HepG2 (cell line): Measurements from ENCODE around the gene NSF. TPM values are rescaled to one million over a fixed set of nuclear protein-coding genes. Genes with fewer than 3 reads are reported as not detected.

Experiments
- FOXC1 ChIP-seq: sonication (generic); formaldehyde crosslinking; IDR thresholded peaks from 2 replicates; pipeline ENCODE4 v1.8.0; 2022; ENCODE audit warnings: mild to moderate bottlenecking, missing genetic modification reagents, borderline replicate concordance
- IRF9 ChIP-seq: sonication (generic); formaldehyde crosslinking; IDR thresholded peaks from 2 replicates; pipeline ENCODE4 v1.8.0; 2022; ENCODE audit warnings: missing genetic modification reagents, mild to moderate bottlenecking, borderline replicate concordance
- MTF2 ChIP-seq: sonication (generic); formaldehyde crosslinking; IDR thresholded peaks from 2 replicates; pipeline ENCODE4 v1.5.0; 2020; ENCODE audit warnings: missing genetic modification reagents, borderline replicate concordance
- NFKBIZ ChIP-seq: IDR thresholded peaks from 2 replicates; pipeline ENCODE4 v1.6.1; 2018; ENCODE audit warnings: missing genetic modification reagents, missing compliant biosample characterization
- NRL ChIP-seq: sonication (generic); formaldehyde crosslinking; IDR thresholded peaks from 2 replicates; pipeline ENCODE4 v1.5.0; 2020; ENCODE audit warnings: missing genetic modification reagents, mild to moderate bottlenecking, moderate library complexity, borderline replicate concordance
- POLR2A ChIP-seq, 2 experiments: IDR thresholded peaks; 2 replicates each; pipeline ENCODE4 v1.6.1; 2011; ENCODE audit warnings: low read depth in 2 of 2, low read length in 2 of 2, mild to moderate bottlenecking in 1 of 2, moderate library complexity in 1 of 2; ENCODE audit not compliant: insufficient read depth in 1 of 2
- SOX13 ChIP-seq, 3 experiments: fragments of 450-650 bp in 1 of 3; sonication (generic) in 1 of 3; formaldehyde crosslinking in 1 of 3; IDR thresholded peaks in 2 of 3; conservative IDR thresholded peaks in 1 of 3; 2 replicates each; pipeline versions ENCODE4 v1.5.0 to v1.6.1; 2016 to 2020; ENCODE audit warnings: antibody characterized with exemption in 1 of 3, mild to moderate bottlenecking in 1 of 3, missing compliant biosample characterization in 1 of 3, missing genetic modification reagents in 1 of 3, moderate library complexity in 1 of 3
- TBX3 ChIP-seq: fragments of 450-650 bp; IDR thresholded peaks from 2 replicates; pipeline ENCODE4 v1.6.1; 2017; ENCODE audit warnings: antibody characterized with exemption, mild to moderate bottlenecking, inconsistent platforms, borderline replicate concordance
- THAP8 ChIP-seq: sonication (generic); formaldehyde crosslinking; IDR thresholded peaks from 2 replicates; pipeline ENCODE4 v1.5.1; 2020; ENCODE audit warnings: missing genetic modification reagents, mild to moderate bottlenecking, borderline replicate concordance
- TSC22D2 ChIP-seq: sonication (generic); formaldehyde crosslinking; IDR thresholded peaks from 2 replicates; pipeline ENCODE4 v1.5.1; 2020; ENCODE audit warnings: missing genetic modification reagents, mild to moderate bottlenecking, borderline replicate concordance
- ZBTB46 ChIP-seq: sonication (generic); formaldehyde crosslinking; IDR thresholded peaks from 2 replicates; pipeline ENCODE4 v1.4.0; 2020; ENCODE audit warnings: mild to moderate bottlenecking, missing genetic modification reagents, borderline replicate concordance
- ZC3H13 ChIP-seq: sonication (generic); formaldehyde crosslinking; IDR thresholded peaks from 2 replicates; pipeline ENCODE4 v1.8.1; 2023; ENCODE audit warnings: mild to moderate bottlenecking, missing genetic modification reagents, moderate library complexity
- ZKSCAN8 ChIP-seq: IDR thresholded peaks from 2 replicates; pipeline ENCODE4 v1.6.1; 2016; ENCODE audit warnings: borderline replicate concordance, missing genetic modification reagents, missing compliant biosample characterization
- ZNF33B ChIP-seq: sonication (generic); formaldehyde crosslinking; IDR thresholded peaks from 2 replicates; pipeline ENCODE4 v1.5.1; 2020; ENCODE audit warnings: mild to moderate bottlenecking, missing genetic modification reagents
- ZNF362 ChIP-seq: sonication (generic); formaldehyde crosslinking; IDR thresholded peaks from 2 replicates; pipeline ENCODE4 v1.4.0; 2020; ENCODE audit warnings: missing genetic modification reagents, mild to moderate bottlenecking, borderline replicate concordance
- ZNF550 ChIP-seq: sonication (generic); formaldehyde crosslinking; IDR thresholded peaks from 2 replicates; pipeline ENCODE4 v1.4.0; 2020; ENCODE audit warnings: mild to moderate bottlenecking, missing genetic modification reagents, borderline replicate concordance
- ZNF644 ChIP-seq: IDR thresholded peaks from 2 replicates; pipeline ENCODE4 v1.6.1; 2016; ENCODE audit warnings: low read depth
- polyA plus RNA-seq, 8 experiments: library from polyadenylated mRNA; depleted of rRNA in 3 of 8; stranded (reverse) in 7 of 8; unstranded in 1 of 8; fragments of >200 nt; fragmentation: Illumina TruSeq in 4 of 8; extraction: Trizol in 4 of 8; gene quantifications; 2 replicates each; pipeline versions ENCODE4 v1.2.1 to v1.2.3, GENCODE V29; 2011 to 2016; ENCODE audit warnings: low read depth in 4 of 8, missing spikeins in 1 of 8, mixed read lengths in 1 of 8; ENCODE audit not compliant: insufficient read depth in 1 of 8
- total RNA-seq, 5 experiments: library from RNA; depleted of rRNA; stranded (reverse); fragments of >200 nt; fragmentation: Illumina TruSeq; extraction: Trizol; gene quantifications; 2 replicates each; pipeline ENCODE4 v1.2.3, GENCODE V29; 2016; ENCODE audit warnings: low read depth in 1 of 5
- TF ChIP-seq, protein P1 (sequence below): sonication (generic); formaldehyde crosslinking; IDR thresholded peaks from 2 replicates; pipeline ENCODE4; 2020; ENCODE audit warnings: missing genetic modification reagents, mild to moderate bottlenecking, borderline replicate concordance
- TF ChIP-seq, protein P2 (sequence below): sonication (generic); formaldehyde crosslinking; IDR thresholded peaks from 2 replicates; pipeline ENCODE4 v1.8.0; 2022; ENCODE audit warnings: missing genetic modification reagents, mild to moderate bottlenecking, inconsistent platforms, borderline replicate concordance

NSF gene
- total and polyA plus RNA-seq, 2 of the 13 experiments (the other 11 are each of a cell fraction or from before 2014, with no cell fraction given), result 21.9 to 37.8 TPM

GRCh38 chr17:46782250-46782953 lies 191.9 kb downstream of the NSF start (continued):
- TF ChIP-seq, protein P1, sequence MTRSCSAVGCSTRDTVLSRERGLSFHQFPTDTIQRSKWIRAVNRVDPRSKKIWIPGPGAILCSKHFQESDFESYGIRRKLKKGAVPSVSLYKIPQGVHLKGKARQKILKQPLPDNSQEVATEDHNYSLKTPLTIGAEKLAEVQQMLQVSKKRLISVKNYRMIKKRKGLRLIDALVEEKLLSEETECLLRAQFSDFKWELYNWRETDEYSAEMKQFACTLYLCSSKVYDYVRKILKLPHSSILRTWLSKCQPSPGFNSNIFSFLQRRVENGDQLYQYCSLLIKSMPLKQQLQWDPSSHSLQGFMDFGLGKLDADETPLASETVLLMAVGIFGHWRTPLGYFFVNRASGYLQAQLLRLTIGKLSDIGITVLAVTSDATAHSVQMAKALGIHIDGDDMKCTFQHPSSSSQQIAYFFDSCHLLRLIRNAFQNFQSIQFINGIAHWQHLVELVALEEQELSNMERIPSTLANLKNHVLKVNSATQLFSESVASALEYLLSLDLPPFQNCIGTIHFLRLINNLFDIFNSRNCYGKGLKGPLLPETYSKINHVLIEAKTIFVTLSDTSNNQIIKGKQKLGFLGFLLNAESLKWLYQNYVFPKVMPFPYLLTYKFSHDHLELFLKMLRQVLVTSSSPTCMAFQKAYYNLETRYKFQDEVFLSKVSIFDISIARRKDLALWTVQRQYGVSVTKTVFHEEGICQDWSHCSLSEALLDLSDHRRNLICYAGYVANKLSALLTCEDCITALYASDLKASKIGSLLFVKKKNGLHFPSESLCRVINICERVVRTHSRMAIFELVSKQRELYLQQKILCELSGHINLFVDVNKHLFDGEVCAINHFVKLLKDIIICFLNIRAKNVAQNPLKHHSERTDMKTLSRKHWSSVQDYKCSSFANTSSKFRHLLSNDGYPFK (CRISPR knock-in tag), result peak; percentile 45; the same call in 1 of the 2 replicates
- TF ChIP-seq ZNF33B (CRISPR knock-in tag), result no peak
- TF ChIP-seq NFKBIZ (CRISPR knock-in tag), result no peak; the same call in 1 of the 2 replicates
- TF ChIP-seq TSC22D2 (CRISPR knock-in tag), result no peak
- no peak for TF ChIP-seq IRF9 (CRISPR knock-in tag)
- TF ChIP-seq ZBTB46, result no peak
- TF ChIP-seq ZNF644 (CRISPR knock-in tag), result no peak
- no peak for TF ChIP-seq ZKSCAN8 (CRISPR knock-in tag)
- TF ChIP-seq POLR2A (IDR thresholded peaks at IDR 0.05; ENCODE audit: insufficient read depth in 1 of 2, low read depth in 2 of 2, low read length in 2 of 2), result no peak
- TF ChIP-seq THAP8 (CRISPR knock-in tag), result no peak
- TF ChIP-seq SOX13 (IDR thresholded peaks at IDR 0.05), result no peak
- TF ChIP-seq SOX13 (CRISPR knock-in tag; conservative IDR thresholded peaks at IDR 0.05 in 1 of 2, IDR thresholded peaks at IDR 0.05 in 1 of 2), result no peak
- no peak for TF ChIP-seq ZNF550 (CRISPR knock-in tag)
- TF ChIP-seq NRL (CRISPR knock-in tag), result no peak; the same call in 1 of the 2 replicates
- TF ChIP-seq, protein P2, sequence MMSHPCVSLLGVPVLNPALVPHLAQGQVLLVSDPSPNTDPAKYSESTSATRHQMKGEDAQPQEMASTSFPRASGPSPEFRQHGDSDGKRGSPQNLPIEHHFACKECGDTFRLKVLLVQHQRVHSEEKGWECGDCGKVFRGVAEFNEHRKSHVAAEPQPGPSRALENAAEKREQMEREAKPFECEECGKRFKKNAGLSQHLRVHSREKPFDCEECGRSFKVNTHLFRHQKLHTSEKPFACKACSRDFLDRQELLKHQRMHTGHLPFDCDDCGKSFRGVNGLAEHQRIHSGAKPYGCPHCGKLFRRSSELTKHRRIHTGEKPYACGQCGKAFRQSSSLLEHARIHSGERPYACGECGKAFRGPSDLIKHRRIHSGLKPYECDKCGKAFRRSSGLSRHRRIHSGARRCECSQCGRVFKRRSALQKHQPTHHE, result no peak
- 0 out of 2 replicates have a peak, but pooled peaks have one; percentile 9 for TF ChIP-seq FOXC1 (CRISPR knock-in tag)
- no peak for TF ChIP-seq TBX3
- TF ChIP-seq MTF2, result no peak
- TF ChIP-seq ZNF362 (CRISPR knock-in tag), result peak; percentile 47; the same call in 1 of the 2 replicates
- TF ChIP-seq ZC3H13 (CRISPR knock-in tag), result no peak
